Measurements from ENCODE around the gene MYRF.

Gene MYRF

DNA sequence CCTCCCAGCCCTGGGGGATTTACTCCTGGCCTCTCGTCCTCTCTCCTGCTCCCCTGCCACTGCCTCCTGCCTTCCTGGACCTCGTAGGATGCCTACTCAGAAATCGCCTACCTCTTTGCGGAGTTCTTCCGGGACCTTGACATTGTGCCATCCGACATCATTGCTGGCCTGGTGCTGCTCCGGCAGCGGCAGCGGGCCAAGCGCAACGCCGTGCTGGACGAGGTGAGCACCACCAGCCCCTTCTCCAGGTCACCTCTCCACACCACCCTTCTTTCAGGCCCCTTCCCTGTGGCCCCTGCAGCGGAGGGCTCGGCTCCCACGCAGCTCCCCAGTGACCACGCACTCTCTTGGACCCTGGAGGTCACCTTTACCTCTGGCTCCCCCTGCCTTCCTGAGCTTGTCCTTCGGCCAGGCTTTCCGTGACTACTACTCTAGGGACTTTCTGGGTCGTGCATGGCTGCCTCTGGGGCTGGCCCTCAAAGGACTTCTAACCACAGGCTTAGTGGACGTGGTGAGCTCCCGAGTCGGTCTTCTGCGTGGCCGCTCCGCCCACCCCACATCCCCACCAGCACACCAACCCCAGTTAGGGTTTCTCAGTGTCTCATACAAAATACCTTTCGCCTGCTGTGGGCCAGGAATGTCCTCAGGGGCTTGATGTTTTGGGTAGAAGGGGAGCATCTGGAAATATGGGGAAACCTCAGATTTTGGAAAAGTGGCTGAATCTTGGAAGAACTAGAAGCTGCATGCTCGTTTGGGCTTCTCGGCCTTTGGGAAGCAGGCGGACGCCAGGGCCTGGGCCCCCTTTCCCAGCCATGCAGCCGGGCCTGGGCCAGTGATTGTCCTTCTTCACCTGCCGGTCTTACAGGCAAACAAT is 24.1 kb upstream of the MYRF start:
- H3K27ac Mint-ChIP-seq, result no peak overlapping the region
- H3K36me3 Mint-ChIP-seq (ENCODE audit: low read depth), result no peaks in the 10 kb centered on the region
- H3K4me1 Mint-ChIP-seq (ENCODE audit: low read depth), result peaks cover under 1% of the 10 kb centered on the region
- H3K9me3 Mint-ChIP-seq, result no peaks in the 10 kb centered on the region
- no peak for DNase-seq (ENCODE audit: low spot score)
- no peaks in the 10 kb centered on the region for H3K27me3 Mint-ChIP-seq (ENCODE audit: low read depth)
- no peak overlapping the region for H3K4me3 Mint-ChIP-seq

- Mint-ChIP-seq H3K27me3 (ENCODE audit: low read depth) (no peaks in the 10 kb centered on the region), H3K4me1 (ENCODE audit: low read depth) (peaks cover 4% of the 10 kb centered on the region), H3K9me3 (no peaks in the 10 kb centered on the region), H3K27ac (no peak overlapping the region), H3K4me3 (no peak overlapping the region), H3K36me3 (ENCODE audit: low read depth) (no peaks in the 10 kb centered on the region)
- no peak for DNase-seq (ENCODE audit: low spot score)
These were observed 23.6 kb upstream of the MYRF start for GRCh38 chr11:61728940-61729219.

DNA sequence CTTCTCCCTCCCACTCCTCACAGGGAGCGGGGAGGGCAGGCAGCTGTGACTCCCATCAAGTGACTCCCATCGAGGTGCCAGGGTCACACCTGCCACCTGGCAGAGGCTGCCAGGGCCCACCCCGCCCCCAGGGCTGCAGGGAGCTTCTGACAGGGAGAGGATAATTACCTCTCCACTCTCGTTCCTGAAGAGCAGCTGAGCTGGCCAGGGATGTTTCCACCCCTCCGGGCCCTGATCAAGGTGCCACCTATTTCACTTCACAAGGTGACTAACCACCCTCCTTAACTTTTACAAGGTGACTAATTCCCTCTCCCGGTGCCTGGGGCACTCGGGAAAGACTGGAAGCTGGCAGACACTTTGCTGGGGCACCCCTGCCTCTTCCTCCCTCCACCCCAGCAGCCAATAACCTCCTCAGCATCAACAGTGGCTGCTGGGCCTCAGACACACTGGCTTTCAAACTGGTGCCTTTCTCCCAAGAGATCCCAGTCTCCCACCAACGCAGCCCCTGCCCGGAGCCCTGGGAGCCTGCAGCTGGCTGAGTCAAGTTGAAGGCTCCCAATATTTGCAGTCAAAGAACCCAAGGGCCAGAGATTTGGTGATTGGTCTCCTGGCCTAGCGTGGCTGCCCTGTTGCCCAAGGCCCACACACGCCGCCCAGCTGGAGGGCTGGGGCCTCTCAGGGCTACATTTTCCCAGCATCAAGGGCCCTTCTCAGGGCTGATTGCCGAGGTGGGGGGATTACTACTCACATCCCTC is 22.0 kb upstream of the MYRF start:
- Mint-ChIP-seq H3K4me1 (ENCODE audit: low read depth) (peaks cover 4% of the 10 kb centered on the region), H3K36me3 (ENCODE audit: low read depth) (no peaks in the 10 kb centered on the region), H3K4me3 (no peak overlapping the region), H3K27me3 (ENCODE audit: low read depth) (no peaks in the 10 kb centered on the region), H3K27ac (no peak overlapping the region), H3K9me3 (no peaks in the 10 kb centered on the region)
- no peak for DNase-seq (ENCODE audit: low spot score)

GRCh38 chr11:61731211-61731951 is 21.1 kb upstream of the MYRF start:
- no peak for DNase-seq (ENCODE audit: low spot score)
- no peak overlapping the region for H3K27ac Mint-ChIP-seq

GRCh38 chr11:61731952-61732675 is 20.3 kb upstream of the MYRF start:
- Mint-ChIP-seq H3K36me3 (ENCODE audit: low read depth) (no peaks in the 10 kb centered on the region), H3K27ac (no peak overlapping the region), H3K27me3 (ENCODE audit: low read depth) (no peaks in the 10 kb centered on the region), H3K9me3 (no peaks in the 10 kb centered on the region), H3K4me3 (no peak overlapping the region), H3K4me1 (ENCODE audit: low read depth) (peaks cover 4% of the 10 kb centered on the region)
- DNase-seq (ENCODE audit: low spot score), result no peak

More at GRCh38 chr11:61731211-61731951, 21.1 kb upstream of the MYRF start:
- peaks cover 4% of the 10 kb centered on the region for H3K4me1 Mint-ChIP-seq (ENCODE audit: low read depth)
- H3K36me3 Mint-ChIP-seq (ENCODE audit: low read depth), result no peaks in the 10 kb centered on the region
- H3K9me3 Mint-ChIP-seq, result no peaks in the 10 kb centered on the region
- no peaks in the 10 kb centered on the region for H3K27me3 Mint-ChIP-seq (ENCODE audit: low read depth)
- H3K4me3 Mint-ChIP-seq, result no peak overlapping the region

GRCh38 chr11:61732705-61733104 is 19.7 kb upstream of the MYRF start:
- H3K4me1 Mint-ChIP-seq (ENCODE audit: low read depth), result peaks cover 4% of the 10 kb centered on the region
- H3K36me3 Mint-ChIP-seq (ENCODE audit: low read depth), result no peaks in the 10 kb centered on the region
- no peaks in the 10 kb centered on the region for H3K9me3 Mint-ChIP-seq
- H3K4me3 Mint-ChIP-seq, result no peak overlapping the region
- DNase-seq (ENCODE audit: low spot score), result no peak
- no peaks in the 10 kb centered on the region for H3K27me3 Mint-ChIP-seq (ENCODE audit: low read depth)
- no peak overlapping the region for H3K27ac Mint-ChIP-seq

- no peaks in the 10 kb centered on the region for H3K27me3 Mint-ChIP-seq (ENCODE audit: low read depth)
- no peaks in the 10 kb centered on the region for H3K9me3 Mint-ChIP-seq
- peaks cover 4% of the 10 kb centered on the region for H3K4me1 Mint-ChIP-seq (ENCODE audit: low read depth)
- H3K27ac Mint-ChIP-seq, result no peak overlapping the region
- no peak overlapping the region for H3K4me3 Mint-ChIP-seq
- H3K36me3 Mint-ChIP-seq (ENCODE audit: low read depth), result no peaks in the 10 kb centered on the region
- DNase-seq (ENCODE audit: low spot score), result peak; percentile 75
These were observed 19.1 kb upstream of the MYRF start for GRCh38 chr11:61733120-61733978.

GRCh38 chr11:61734767-61735166 is 17.7 kb upstream of the MYRF start:
- peaks cover 4% of the 10 kb centered on the region for H3K4me1 Mint-ChIP-seq (ENCODE audit: low read depth)
- H3K36me3 Mint-ChIP-seq (ENCODE audit: low read depth), result no peaks in the 10 kb centered on the region
- no peak overlapping the region for H3K4me3 Mint-ChIP-seq
- no peak for DNase-seq (ENCODE audit: low spot score)
- no peaks in the 10 kb centered on the region for H3K9me3 Mint-ChIP-seq
- no peaks in the 10 kb centered on the region for H3K27me3 Mint-ChIP-seq (ENCODE audit: low read depth)
- H3K27ac Mint-ChIP-seq, result no peak overlapping the region

DNA sequence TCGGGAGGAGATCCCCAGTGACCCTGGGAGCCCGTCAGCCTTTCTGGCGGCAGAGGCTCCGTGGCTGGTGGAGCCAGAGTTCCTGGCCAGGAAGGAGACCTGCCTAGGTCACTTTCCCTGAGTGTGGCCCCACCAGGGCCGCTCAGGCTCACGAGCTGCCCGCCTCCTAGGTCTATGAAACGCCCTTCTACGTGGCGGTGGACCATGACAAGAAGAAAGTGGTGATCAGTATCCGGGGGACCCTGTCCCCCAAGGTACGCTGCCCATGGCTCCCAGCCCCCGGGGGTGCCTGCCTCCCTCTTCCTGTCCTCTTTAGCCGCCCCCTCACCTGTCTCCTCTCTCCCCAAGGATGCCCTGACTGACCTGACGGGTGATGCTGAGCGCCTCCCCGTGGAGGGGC is 17.0 kb upstream of the MYRF start:
- no peaks in the 10 kb centered on the region for H3K9me3 Mint-ChIP-seq
- no peak overlapping the region for H3K4me3 Mint-ChIP-seq
- H3K4me1 Mint-ChIP-seq (ENCODE audit: low read depth), result peaks cover 4% of the 10 kb centered on the region

GRCh38 chr11:61736310-61736709 is 16.1 kb upstream of the MYRF start:
- H3K27me3 Mint-ChIP-seq (ENCODE audit: low read depth), result no peaks in the 10 kb centered on the region
- peaks cover 4% of the 10 kb centered on the region for H3K4me1 Mint-ChIP-seq (ENCODE audit: low read depth)
- H3K36me3 Mint-ChIP-seq (ENCODE audit: low read depth), result no peaks in the 10 kb centered on the region
- no peak overlapping the region for H3K4me3 Mint-ChIP-seq
- no peaks in the 10 kb centered on the region for H3K9me3 Mint-ChIP-seq
- no peak for DNase-seq (ENCODE audit: low spot score)
- H3K27ac Mint-ChIP-seq, result no peak overlapping the region

More for the DNA sequence above, 17.0 kb upstream of the MYRF start:
- no peak for DNase-seq (ENCODE audit: low spot score)
- H3K27ac Mint-ChIP-seq, result no peak overlapping the region
- no peaks in the 10 kb centered on the region for H3K36me3 Mint-ChIP-seq (ENCODE audit: low read depth)
- no peaks in the 10 kb centered on the region for H3K27me3 Mint-ChIP-seq (ENCODE audit: low read depth)

- Mint-ChIP-seq H3K9me3 (no peaks in the 10 kb centered on the region), H3K4me3 (no peak overlapping the region), H3K4me1 (ENCODE audit: low read depth) (peaks cover 4% of the 10 kb centered on the region), H3K27ac (no peak overlapping the region), H3K36me3 (ENCODE audit: low read depth) (no peaks in the 10 kb centered on the region), H3K27me3 (ENCODE audit: low read depth) (no peaks in the 10 kb centered on the region)
- no peak for DNase-seq (ENCODE audit: low spot score)
These were observed 15.3 kb upstream of the MYRF start for GRCh38 chr11:61737131-61737530.

DNA sequence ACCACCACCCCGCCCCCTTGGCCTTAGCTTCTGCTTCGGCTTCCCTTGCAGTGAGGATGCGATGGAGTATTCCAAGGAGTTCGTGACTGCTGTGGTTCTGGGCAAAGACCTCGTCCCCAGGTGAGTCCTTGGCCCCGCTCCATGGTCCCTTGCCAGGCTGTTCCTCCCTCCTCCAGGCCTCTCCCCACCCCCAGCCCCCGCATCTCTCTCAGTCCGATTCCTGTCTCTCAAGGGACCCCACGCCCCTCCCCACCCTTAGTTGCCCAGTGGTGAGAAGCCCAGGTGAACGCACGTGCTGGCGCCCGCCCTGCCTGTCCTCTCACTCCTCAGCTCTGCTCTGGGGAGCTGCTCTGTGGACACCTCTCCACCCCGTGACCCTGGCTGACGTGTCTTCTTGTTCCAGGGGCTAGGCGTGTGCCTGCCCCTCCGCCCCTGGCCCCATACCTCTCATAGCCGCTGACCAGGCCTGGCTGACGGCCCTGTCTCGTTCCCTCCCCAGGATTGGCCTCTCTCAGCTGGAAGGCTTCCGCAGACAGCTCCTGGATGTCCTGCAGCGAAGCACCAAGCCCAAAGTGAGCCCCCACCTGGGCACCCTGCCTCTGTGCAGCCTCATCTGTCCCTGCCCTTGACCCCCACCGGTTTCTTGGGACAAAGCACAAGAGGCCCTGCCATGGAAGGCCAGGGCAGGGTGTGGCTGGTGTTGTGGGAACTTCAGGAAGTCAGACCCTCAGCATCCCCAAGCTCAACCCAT is 14.6 kb upstream of the MYRF start:
- no peaks in the 10 kb centered on the region for H3K36me3 Mint-ChIP-seq (ENCODE audit: low read depth)
- no peaks in the 10 kb centered on the region for H3K9me3 Mint-ChIP-seq
- DNase-seq (ENCODE audit: low spot score), result no peak
- H3K27me3 Mint-ChIP-seq (ENCODE audit: low read depth), result no peaks in the 10 kb centered on the region
- peaks cover 4% of the 10 kb centered on the region for H3K4me1 Mint-ChIP-seq (ENCODE audit: low read depth)
- H3K27ac Mint-ChIP-seq, result no peak overlapping the region
- H3K4me3 Mint-ChIP-seq, result no peak overlapping the region

Measured in T-helper 2 cell treated with Interferon-gamma antibody and Interleukin-4, amounts not matched to agents 5 μg/mL and 100 μg/mL, for 36 hours (primary cell).